Hepatocyte (in vitro differentiated cells): ENCODE data around the gene ACAN.

Experiments
- EZH2 ChIP-seq: fragments of 200-600 bp; sonication (generic); IDR thresholded peaks from 2 replicates; pipeline ENCODE4 v1.6.1; 2016; ENCODE audit warnings: antibody characterized with exemption, mild to moderate bottlenecking, borderline replicate concordance
- EZH2phosphoT487 ChIP-seq: fragments of 200-600 bp; sonication (generic); IDR thresholded peaks from one replicate; pipeline ENCODE4 v1.6.1; 2018; ENCODE audit warnings: antibody characterized with exemption, mild to moderate bottlenecking, low read depth, moderate library complexity; ENCODE audit not compliant: unreplicated experiment, severe bottlenecking
- TF ChIP-seq, protein P1 (sequence below): fragments of 200-600 bp; sonication (generic); IDR thresholded peaks from 2 replicates; pipeline ENCODE4 v1.5.1; 2016; ENCODE audit warnings: antibody characterized with exemption, mild to moderate bottlenecking; ENCODE audit not compliant: poor library complexity

DNA sequence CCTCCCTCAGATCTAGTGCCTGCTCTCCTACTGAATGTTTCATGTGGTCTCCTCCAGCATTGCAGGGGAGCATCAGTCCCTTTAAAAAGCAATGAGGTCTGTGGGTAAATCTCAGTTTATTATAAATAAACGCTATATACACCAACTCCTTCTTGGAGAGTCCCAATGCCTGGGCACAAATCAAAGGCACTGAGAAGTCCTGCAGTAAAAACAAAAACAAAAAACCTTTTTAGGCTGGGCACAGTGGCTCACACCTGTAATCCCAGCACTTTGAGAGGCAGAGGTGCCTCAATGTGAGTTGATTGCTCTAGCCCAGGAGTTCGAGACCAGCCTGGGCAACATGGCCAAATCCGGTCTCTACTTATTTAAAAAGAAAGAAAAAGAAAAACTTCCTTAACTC, 45.0 kb downstream of the ACAN start:
- TF ChIP-seq, protein P1, sequence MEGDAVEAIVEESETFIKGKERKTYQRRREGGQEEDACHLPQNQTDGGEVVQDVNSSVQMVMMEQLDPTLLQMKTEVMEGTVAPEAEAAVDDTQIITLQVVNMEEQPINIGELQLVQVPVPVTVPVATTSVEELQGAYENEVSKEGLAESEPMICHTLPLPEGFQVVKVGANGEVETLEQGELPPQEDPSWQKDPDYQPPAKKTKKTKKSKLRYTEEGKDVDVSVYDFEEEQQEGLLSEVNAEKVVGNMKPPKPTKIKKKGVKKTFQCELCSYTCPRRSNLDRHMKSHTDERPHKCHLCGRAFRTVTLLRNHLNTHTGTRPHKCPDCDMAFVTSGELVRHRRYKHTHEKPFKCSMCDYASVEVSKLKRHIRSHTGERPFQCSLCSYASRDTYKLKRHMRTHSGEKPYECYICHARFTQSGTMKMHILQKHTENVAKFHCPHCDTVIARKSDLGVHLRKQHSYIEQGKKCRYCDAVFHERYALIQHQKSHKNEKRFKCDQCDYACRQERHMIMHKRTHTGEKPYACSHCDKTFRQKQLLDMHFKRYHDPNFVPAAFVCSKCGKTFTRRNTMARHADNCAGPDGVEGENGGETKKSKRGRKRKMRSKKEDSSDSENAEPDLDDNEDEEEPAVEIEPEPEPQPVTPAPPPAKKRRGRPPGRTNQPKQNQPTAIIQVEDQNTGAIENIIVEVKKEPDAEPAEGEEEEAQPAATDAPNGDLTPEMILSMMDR = no peak
- TF ChIP-seq EZH2 (no peak), EZH2phosphoT487 (no peak)
